Measurements from ENCODE around the gene PPP2R3B.

GRCh38 chrX:345020-345925 is 41.4 kb downstream of the PPP2R3B start:
- TF ChIP-seq ZNF548 (tag by site-specific recombination; IDR thresholded peaks at IDR 0.05) (no peak), CTCF (tag by site-specific recombination; IDR thresholded peaks at IDR 0.05) (no peak), MYNN (tag by site-specific recombination; IDR thresholded peaks at IDR 0.05; ENCODE audit: borderline replicate concordance) (no peak), ZNF670 (tag by site-specific recombination; IDR thresholded peaks at IDR 0.05; ENCODE audit: low read depth) (no peak), ZNF529 (tag by site-specific recombination; IDR thresholded peaks at IDR 0.05; ENCODE audit: insufficient replicate concordance) (no peak), YY1 (tag by site-specific recombination; IDR thresholded peaks at IDR 0.05) (no peak), RBAK (tag by site-specific recombination; IDR thresholded peaks at IDR 0.05) (no peak), ZNF623 (tag by site-specific recombination; IDR thresholded peaks at IDR 0.05) (no peak), MEIS1 (CRISPR knock-in tag; IDR thresholded peaks at IDR 0.05; ENCODE audit: borderline replicate concordance) (no peak), ZNF639 (tag by site-specific recombination; IDR thresholded peaks at IDR 0.05) (no peak), ZNF133 (tag by site-specific recombination; IDR thresholded peaks at IDR 0.05) (no peak), SP3 (tag by site-specific recombination; IDR thresholded peaks at IDR 0.05) (no peak), ZNF830 (tag by site-specific recombination; IDR thresholded peaks at IDR 0.05; ENCODE audit: low read depth) (no peak)
